Measurements from ENCODE around the gene PAIP2B.
"Not testable (repeated sequence)": the region's sequence is repeated elsewhere in the genome, so short reads cannot be mapped to it uniquely, and the experiment has no call there.

The PAIP2B gene

GRCh38 chr2:71215447-71215846 is 11.5 kb downstream of the PAIP2B start:
- FAIRE-seq: no peak

GRCh38 chr2:71212336-71212735 is 14.6 kb downstream of the PAIP2B start:
- no peak for FAIRE-seq

GRCh38 chr2:71210292-71210691 is 16.6 kb downstream of the PAIP2B start:
- no peak for FAIRE-seq

- FAIRE-seq: no peak
Observed at GRCh38 chr2:71208756-71209155, 18.1 kb downstream of the PAIP2B start.

GRCh38 chr2:71207601-71208000 is 19.3 kb downstream of the PAIP2B start:
- FAIRE-seq: no peak

- FAIRE-seq: no peak
Observed at GRCh38 chr2:71206271-71206670, 20.6 kb downstream of the PAIP2B start.

- FAIRE-seq: no peak
Observed at GRCh38 chr2:71191570-71191943, 35.3 kb downstream of the PAIP2B start.

- FAIRE-seq: no peak
Observed at GRCh38 chr2:71190656-71191569, 36.0 kb downstream of the PAIP2B start.

- no peak for FAIRE-seq
Observed at GRCh38 chr2:71187589-71187988, 39.3 kb downstream of the PAIP2B start.

GRCh38 chr2:71186973-71187372 is 39.9 kb downstream of the PAIP2B start:
- FAIRE-seq: no peak

GRCh38 chr2:71183306-71184115 is 43.4 kb downstream of the PAIP2B start:
- peak; percentile 78 for FAIRE-seq

GRCh38 chr2:71181316-71181715 is 45.6 kb downstream of the PAIP2B start:
- FAIRE-seq: no peak

GRCh38 chr2:71178836-71179235 is 48.1 kb downstream of the PAIP2B start:
- not testable (repeated sequence) for FAIRE-seq

- no peak for FAIRE-seq
Observed at GRCh38 chr2:71174207-71174606, 52.7 kb downstream of the PAIP2B start.

GRCh38 chr2:71173096-71173495 is 53.8 kb downstream of the PAIP2B start:
- no peak for FAIRE-seq

- no peak for FAIRE-seq
Observed at GRCh38 chr2:71166812-71167211, 60.1 kb downstream of the PAIP2B start.

- FAIRE-seq: no peak
Observed at GRCh38 chr2:71157124-71157793, 69.6 kb downstream of the PAIP2B start.

- FAIRE-seq: no peak
Observed at GRCh38 chr2:71156573-71156972, 70.3 kb downstream of the PAIP2B start.

GRCh38 chr2:71155846-71156245 is 71.1 kb downstream of the PAIP2B start:
- no peak for FAIRE-seq

- no peak for FAIRE-seq
Observed at GRCh38 chr2:71154798-71155197, 72.1 kb downstream of the PAIP2B start.

GRCh38 chr2:71154279-71154678 is 72.6 kb downstream of the PAIP2B start:
- FAIRE-seq: no peak

GRCh38 chr2:71153585-71154224 is 73.2 kb downstream of the PAIP2B start:
- no peak for FAIRE-seq

- FAIRE-seq: no peak
Observed at GRCh38 chr2:71151620-71152019, 75.3 kb downstream of the PAIP2B start.
